ENCODE results near the gene KPNA4.

KPNA4 gene

GRCh38 chr3:160486459-160486869 lies 78.9 kb downstream of the KPNA4 start:
- Histone ChIP-seq H3K4me1 (ENCODE audit: insufficient read depth, low read length) (no peaks in the 10 kb centered on the region; the same call in 1 of the 2 replicates), H3K9me3 (ENCODE audit: control insufficient read depth, insufficient read depth, low read length) (no peaks in the 10 kb centered on the region), H3K36me3 (ENCODE audit: insufficient read depth, low read length) (no peaks in the 10 kb centered on the region), H3K9ac (ENCODE audit: low read depth, low read length) (no peak overlapping the region)

- Histone ChIP-seq H3K4me1 (ENCODE audit: insufficient read depth, low read length) (no peaks in the 10 kb centered on the region; the same call in 1 of the 2 replicates), H3K9ac (ENCODE audit: low read depth, low read length) (no peak overlapping the region), H3K9me3 (ENCODE audit: control insufficient read depth, insufficient read depth, low read length) (no peaks in the 10 kb centered on the region), H3K36me3 (ENCODE audit: insufficient read depth, low read length) (no peaks in the 10 kb centered on the region)
Observed at GRCh38 chr3:160482796-160483195, 82.6 kb downstream of the KPNA4 start.

GRCh38 chr3:160481856-160482255 lies 83.5 kb downstream of the KPNA4 start:
- no peaks in the 10 kb centered on the region for H3K36me3 ChIP-seq (ENCODE audit: insufficient read depth, low read length)
- no peaks in the 10 kb centered on the region for H3K9me3 ChIP-seq (ENCODE audit: control insufficient read depth, insufficient read depth, low read length)
- no peaks in the 10 kb centered on the region; the same call in 1 of the 2 replicates for H3K4me1 ChIP-seq (ENCODE audit: insufficient read depth, low read length)
- H3K9ac ChIP-seq (ENCODE audit: low read depth, low read length), result no peak overlapping the region

- Histone ChIP-seq H3K9ac (ENCODE audit: low read depth, low read length) (no peak overlapping the region), H3K9me3 (ENCODE audit: control insufficient read depth, insufficient read depth, low read length) (no peaks in the 10 kb centered on the region), H3K4me1 (ENCODE audit: insufficient read depth, low read length) (no peaks in the 10 kb centered on the region; the same call in 1 of the 2 replicates), H3K36me3 (ENCODE audit: insufficient read depth, low read length) (no peaks in the 10 kb centered on the region)
Observed at GRCh38 chr3:160480931-160481330, 84.4 kb downstream of the KPNA4 start.

- H3K4me1 ChIP-seq (ENCODE audit: insufficient read depth, low read length), result no peaks in the 10 kb centered on the region
- no peaks in the 10 kb centered on the region for H3K36me3 ChIP-seq (ENCODE audit: insufficient read depth, low read length)
- H3K9ac ChIP-seq (ENCODE audit: low read depth, low read length), result no peak overlapping the region
- H3K9me3 ChIP-seq (ENCODE audit: control insufficient read depth, insufficient read depth, low read length), result no peaks in the 10 kb centered on the region
Observed at GRCh38 chr3:160479376-160479775, 86.0 kb downstream of the KPNA4 start.

GRCh38 chr3:160478338-160478737 lies 87.0 kb downstream of the KPNA4 start:
- H3K36me3 ChIP-seq (ENCODE audit: insufficient read depth, low read length), result no peaks in the 10 kb centered on the region
- no peaks in the 10 kb centered on the region for H3K4me1 ChIP-seq (ENCODE audit: insufficient read depth, low read length)
- H3K9me3 ChIP-seq (ENCODE audit: control insufficient read depth, insufficient read depth, low read length), result no peaks in the 10 kb centered on the region
- H3K9ac ChIP-seq (ENCODE audit: low read depth, low read length), result no peak overlapping the region

- H3K9me3 ChIP-seq (ENCODE audit: control insufficient read depth, insufficient read depth, low read length), result no peaks in the 10 kb centered on the region
- H3K4me1 ChIP-seq (ENCODE audit: insufficient read depth, low read length), result no peaks in the 10 kb centered on the region
- H3K9ac ChIP-seq (ENCODE audit: low read depth, low read length), result no peak overlapping the region
- H3K36me3 ChIP-seq (ENCODE audit: insufficient read depth, low read length), result no peaks in the 10 kb centered on the region
Observed at GRCh38 chr3:160477750-160478149, 87.6 kb downstream of the KPNA4 start.

GRCh38 chr3:160475884-160476283 lies 89.5 kb downstream of the KPNA4 start:
- no peaks in the 10 kb centered on the region for H3K36me3 ChIP-seq (ENCODE audit: insufficient read depth, low read length)
- no peak overlapping the region for H3K9ac ChIP-seq (ENCODE audit: low read depth, low read length)
- H3K9me3 ChIP-seq (ENCODE audit: control insufficient read depth, insufficient read depth, low read length), result 0 out of 2 replicates have a peak, but pooled peaks cover 3% of the 10 kb centered on the region
- no peaks in the 10 kb centered on the region for H3K4me1 ChIP-seq (ENCODE audit: insufficient read depth, low read length)

- H3K36me3 ChIP-seq (ENCODE audit: insufficient read depth, low read length), result no peaks in the 10 kb centered on the region
- H3K4me1 ChIP-seq (ENCODE audit: insufficient read depth, low read length), result no peaks in the 10 kb centered on the region
- H3K9me3 ChIP-seq (ENCODE audit: control insufficient read depth, insufficient read depth, low read length), result 0 out of 2 replicates have a peak, but pooled peaks cover 3% of the 10 kb centered on the region
- H3K9ac ChIP-seq (ENCODE audit: low read depth, low read length), result no peak overlapping the region
Observed at GRCh38 chr3:160475153-160475552, 90.2 kb downstream of the KPNA4 start.

- no peak overlapping the region for H3K9ac ChIP-seq (ENCODE audit: low read depth, low read length)
- 0 out of 2 replicates have a peak, but pooled peaks cover 3% of the 10 kb centered on the region for H3K9me3 ChIP-seq (ENCODE audit: control insufficient read depth, insufficient read depth, low read length)
- no peaks in the 10 kb centered on the region for H3K36me3 ChIP-seq (ENCODE audit: insufficient read depth, low read length)
- H3K4me1 ChIP-seq (ENCODE audit: insufficient read depth, low read length), result no peaks in the 10 kb centered on the region
Observed at GRCh38 chr3:160474416-160474838, 90.9 kb downstream of the KPNA4 start.

- 0 out of 2 replicates have a peak, but pooled peaks cover 3% of the 10 kb centered on the region for H3K9me3 ChIP-seq (ENCODE audit: control insufficient read depth, insufficient read depth, low read length)
- H3K9ac ChIP-seq (ENCODE audit: low read depth, low read length), result no peak overlapping the region
- H3K4me1 ChIP-seq (ENCODE audit: insufficient read depth, low read length), result no peaks in the 10 kb centered on the region
- no peaks in the 10 kb centered on the region for H3K36me3 ChIP-seq (ENCODE audit: insufficient read depth, low read length)
Observed at GRCh38 chr3:160473978-160474377, 91.4 kb downstream of the KPNA4 start.

- no peaks in the 10 kb centered on the region for H3K4me1 ChIP-seq (ENCODE audit: insufficient read depth, low read length)
- 0 out of 2 replicates have a peak, but pooled peaks cover 3% of the 10 kb centered on the region for H3K9me3 ChIP-seq (ENCODE audit: control insufficient read depth, insufficient read depth, low read length)
- H3K36me3 ChIP-seq (ENCODE audit: insufficient read depth, low read length), result no peaks in the 10 kb centered on the region
- no peak overlapping the region for H3K9ac ChIP-seq (ENCODE audit: low read depth, low read length)
Observed at GRCh38 chr3:160473221-160473620, 92.2 kb downstream of the KPNA4 start.

- Histone ChIP-seq H3K9ac (ENCODE audit: low read depth, low read length) (no peak overlapping the region), H3K36me3 (ENCODE audit: insufficient read depth, low read length) (no peaks in the 10 kb centered on the region), H3K9me3 (ENCODE audit: control insufficient read depth, insufficient read depth, low read length) (0 out of 2 replicates have a peak, but pooled peaks cover 3% of the 10 kb centered on the region), H3K4me1 (ENCODE audit: insufficient read depth, low read length) (no peaks in the 10 kb centered on the region)
Observed at GRCh38 chr3:160472344-160472743, 93.0 kb downstream of the KPNA4 start.

GRCh38 chr3:160471892-160472291 lies 93.5 kb downstream of the KPNA4 start:
- Histone ChIP-seq H3K4me1 (ENCODE audit: insufficient read depth, low read length) (no peaks in the 10 kb centered on the region), H3K9ac (ENCODE audit: low read depth, low read length) (no peak overlapping the region), H3K9me3 (ENCODE audit: control insufficient read depth, insufficient read depth, low read length) (0 out of 2 replicates have a peak, but pooled peaks cover 3% of the 10 kb centered on the region), H3K36me3 (ENCODE audit: insufficient read depth, low read length) (no peaks in the 10 kb centered on the region)

GRCh38 chr3:160470181-160470580 lies 95.2 kb downstream of the KPNA4 start:
- Histone ChIP-seq H3K36me3 (ENCODE audit: insufficient read depth, low read length) (no peaks in the 10 kb centered on the region), H3K9me3 (ENCODE audit: control insufficient read depth, insufficient read depth, low read length) (0 out of 2 replicates have a peak, but pooled peaks cover 3% of the 10 kb centered on the region), H3K9ac (ENCODE audit: low read depth, low read length) (no peak overlapping the region), H3K4me1 (ENCODE audit: insufficient read depth, low read length) (no peaks in the 10 kb centered on the region)

Data from ES-I3 (cell line).